AG04449 (cell line): ENCODE results near the gene SPTSSA.

Experiments
- CTCF ChIA-PET: fragments of 350-600 bp; formaldehyde crosslinking; extraction: SDS; loops from one replicate; lab custom pipeline; 2021; ENCODE audit warnings: antibody characterized with exemption; lab: Yijun Ruan, JAX
- POLR2A ChIA-PET: fragments of 400-600, 350-600 bp; formaldehyde crosslinking; extraction: SDS; loops from one replicate; lab custom pipeline; 2020; ENCODE audit warnings: antibody characterized with exemption, inconsistent platforms; lab: Yijun Ruan, JAX
- DNase-seq: peaks from one replicate; pipeline ENCODE4 v3.0.0-alpha.2; 2010; ENCODE audit warnings: low read depth, low spot score
- H3K4me3 ChIP-seq: 2 replicates; pipeline ENCODE4 v1.5.1; 2011; ENCODE audit warnings: low read depth, mild to moderate bottlenecking, control low read depth, low read length
- CTCF ChIP-seq: IDR thresholded peaks from one replicate; pipeline ENCODE4 v1.5.1; 2011; ENCODE audit warnings: mild to moderate bottlenecking, moderate library complexity, low read length, control low read depth, inconsistent platforms; ENCODE audit not compliant: insufficient read depth; ENCODE audit errors: missing control alignments

SPTSSA gene

GRCh38 chr14:34475163-34475562 lies 13.1 kb upstream of the SPTSSA start:
- CTCF ChIA-PET, result interaction anchor here (0.6 kb wide), 1 partner anchor 21 kb away, joined by 3 read pairs; no protein-coding TSS in a partner anchor
- TF ChIP-seq CTCF, result no peak
- POLR2A ChIA-PET, result no interaction called here
- no peak overlapping the region for H3K4me3 ChIP-seq
- DNase-seq, result no peak

GRCh38 chr14:34474187-34474679 lies 12.2 kb upstream of the SPTSSA start:
- no peak overlapping the region for H3K4me3 ChIP-seq
- POLR2A ChIA-PET, result no interaction called here
- DNase-seq, result no peak
- TF ChIP-seq CTCF, result no peak
- CTCF ChIA-PET, result no interaction called here

GRCh38 chr14:34472706-34473279 lies 10.8 kb upstream of the SPTSSA start:
- POLR2A ChIA-PET, result no interaction called here
- DNase-seq, result no peak
- CTCF ChIA-PET, result no interaction called here
- H3K4me3 ChIP-seq, result no peak overlapping the region
- no peak for TF ChIP-seq CTCF

GRCh38 chr14:34470319-34470718 lies 8.3 kb upstream of the SPTSSA start:
- no peak for TF ChIP-seq CTCF

GRCh38 chr14:34466691-34467090 lies 4.7 kb upstream of the SPTSSA start:
- no peak for TF ChIP-seq CTCF
- H3K4me3 ChIP-seq, result no peak overlapping the region
- ChIA-PET CTCF (no interaction called here), POLR2A (no interaction called here)
- DNase-seq, result no peak

More at GRCh38 chr14:34470319-34470718, 8.3 kb upstream of the SPTSSA start:
- H3K4me3 ChIP-seq, result no peak overlapping the region
- ChIA-PET CTCF (no interaction called here), POLR2A (no interaction called here)
- no peak for DNase-seq

GRCh38 chr14:34465069-34465859 lies 3.2 kb upstream of the SPTSSA start:
- POLR2A ChIA-PET, result no interaction called here
- DNase-seq, result no peak
- CTCF ChIA-PET, result interaction anchor here (1.3 kb wide), 2 partner anchors 26 to 1352 kb away, joined by 3 read pairs; no protein-coding TSS in a partner anchor
- TF ChIP-seq CTCF, result no peak
- H3K4me3 ChIP-seq, result no peak overlapping the region
